Stomach (tissue), 9 donors: ENCODE data around the gene SIAH2. TPM values are rescaled to one million over a fixed set of nuclear protein-coding genes. Genes with fewer than 3 reads are reported as not detected.

Source experiments
- DNase-seq, 2 donors: peaks; one replicate each; pipeline versions ENCODE4 v3.0.0 to v3.0.0-alpha.2; 2013 to 2019
- H3K27ac ChIP-seq, 5 donors: fragments of 200-600 bp in 4 of 5; sonication (generic) in 4 of 5; one replicate each; pipeline ENCODE4 v1.5.1; 2013 to 2019; ENCODE audit warnings: mild to moderate bottlenecking in 1 of 5, moderate library complexity in 1 of 5
- H3K27me3 ChIP-seq, 3 donors: fragments of 200-600 bp; sonication (generic); one replicate each; pipeline ENCODE4 v1.5.1; 2017 to 2019; ENCODE audit warnings: mixed run types in 1 of 3
- H3K36me3 ChIP-seq, 4 donors: fragments of 200-600 bp; sonication (generic); 1 replicate in 3 of 4; 2 replicates in 1 of 4; pipeline ENCODE4 v1.5.1; 2016 to 2019
- H3K4me1 ChIP-seq, 4 donors: fragments of 200-600 bp; sonication (generic); one replicate each; pipeline ENCODE4 v1.5.1; 2016 to 2019
- H3K4me3 ChIP-seq, 4 donors: fragments of 200-600 bp; sonication (generic) in 3 of 4; one replicate each; pipeline ENCODE4 v1.5.1; 2016 to 2019; ENCODE audit warnings: mild to moderate bottlenecking in 1 of 4
- H3K9me3 ChIP-seq, 4 donors: fragments of 200-600 bp; sonication (generic); one replicate each; pipeline ENCODE4 v1.5.1; 2016 to 2019
- EP300 ChIP-seq: sonication (generic); formaldehyde crosslinking; IDR thresholded peaks from one replicate; pipeline ENCODE4 v1.6.1; 2017; ENCODE audit warnings: antibody characterized with exemption
- POLR2A ChIP-seq, 4 donors: fragments of 450-650 bp; IDR thresholded peaks; one replicate each; pipeline ENCODE4 v1.6.1; 2016; ENCODE audit warnings: antibody characterized with exemption in 4 of 4, control low read depth in 2 of 4, mild to moderate bottlenecking in 1 of 4, moderate library complexity in 1 of 4
- POLR2AphosphoS5 ChIP-seq, 3 donors: sonication (generic); formaldehyde crosslinking; IDR thresholded peaks; one replicate each; pipeline ENCODE4 v1.6.1; 2016; ENCODE audit warnings: antibody characterized with exemption in 3 of 3
- WGBS, 5 donors: extraction: QIAGEN DNeasy Blood & Tissue Kit in 3 of 5; methylation state at CpG; one replicate each; pipeline versions ENCODE4 v1.1.5 to v1.1.7; 2013 to 2018; 5-methylcytosine and 5-hydroxymethylcytosine counted together
- intact Hi-C: fragments of 100-400 bp; cut with DNase I; formaldehyde crosslinking; loops from one replicate; pipeline ENCODE4 v1.15.1; 2023; ENCODE audit warnings: low total_unique reads
- polyA plus RNA-seq, 3 donors: library from polyadenylated mRNA; stranded (reverse); fragments of 200-250 nt; gene quantifications; one replicate each; pipeline ENCODE4 v1.2.3, GENCODE V29; 2013
- total RNA-seq, 5 donors: library from RNA; depleted of rRNA; stranded (reverse); fragments of >200 nt; gene quantifications; one replicate each; pipeline versions ENCODE4 v1.1.0 to v1.2.3, GENCODE V29; 2014 to 2016
- TF ChIP-seq, protein P1 (sequence below), 7 experiments: fragments of 450-650 bp in 4 of 7; fragments of 200-600 bp in 3 of 7; sonication (generic) in 3 of 7; IDR thresholded peaks; one replicate each; pipeline ENCODE4 v1.5.1; 2016 to 2019; ENCODE audit warnings: antibody characterized with exemption in 7 of 7, control low read depth in 2 of 7, mild to moderate bottlenecking in 1 of 7
- donor health status: healthy with polysubstance abuse.
- donor health status: Bipolar disorder and iron deficiency.
- donor health status: healthy.

SIAH2 gene
- total and polyA plus RNA-seq, 8 donors, result 13.8 to 36.6 (median 17.9) TPM

DNA sequence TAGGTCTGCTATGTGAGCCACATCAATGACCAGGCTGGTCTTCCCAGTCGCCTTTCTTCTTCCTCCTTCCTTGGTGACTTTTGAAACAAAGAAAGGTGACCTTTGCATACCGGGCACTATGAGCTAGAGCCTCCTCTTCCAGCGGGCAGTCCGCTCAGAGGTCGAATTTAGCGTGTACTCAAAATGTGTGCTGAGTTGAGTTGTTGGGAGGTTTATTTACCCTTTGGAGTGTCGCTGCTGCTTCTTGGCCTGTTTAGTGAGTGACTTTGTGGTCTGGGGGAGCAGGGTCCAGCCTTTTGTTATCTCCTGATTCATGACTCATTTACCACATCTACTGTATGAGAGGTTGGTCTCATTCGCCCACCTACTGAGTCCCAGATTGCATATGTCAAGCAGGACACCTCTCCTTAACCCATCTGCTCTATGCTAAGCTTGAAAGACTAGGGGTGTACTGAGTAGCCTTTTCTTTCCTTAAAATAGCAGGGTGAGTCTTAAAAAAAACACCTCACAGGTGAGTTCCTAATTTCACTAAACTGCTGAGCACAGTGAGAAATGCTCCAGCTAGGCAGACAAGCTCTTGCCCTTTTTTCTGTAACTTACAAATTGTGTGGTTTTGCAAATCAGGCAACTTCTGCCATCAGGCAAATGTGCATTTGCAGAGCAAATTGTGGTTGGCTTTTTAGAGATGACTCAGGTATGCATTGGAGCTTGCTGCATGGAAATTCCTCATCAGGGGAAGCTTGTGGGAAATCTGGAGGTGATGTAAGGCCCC lies 3.2 kb upstream of the SIAH2 start:
- TF ChIP-seq, protein P1, sequence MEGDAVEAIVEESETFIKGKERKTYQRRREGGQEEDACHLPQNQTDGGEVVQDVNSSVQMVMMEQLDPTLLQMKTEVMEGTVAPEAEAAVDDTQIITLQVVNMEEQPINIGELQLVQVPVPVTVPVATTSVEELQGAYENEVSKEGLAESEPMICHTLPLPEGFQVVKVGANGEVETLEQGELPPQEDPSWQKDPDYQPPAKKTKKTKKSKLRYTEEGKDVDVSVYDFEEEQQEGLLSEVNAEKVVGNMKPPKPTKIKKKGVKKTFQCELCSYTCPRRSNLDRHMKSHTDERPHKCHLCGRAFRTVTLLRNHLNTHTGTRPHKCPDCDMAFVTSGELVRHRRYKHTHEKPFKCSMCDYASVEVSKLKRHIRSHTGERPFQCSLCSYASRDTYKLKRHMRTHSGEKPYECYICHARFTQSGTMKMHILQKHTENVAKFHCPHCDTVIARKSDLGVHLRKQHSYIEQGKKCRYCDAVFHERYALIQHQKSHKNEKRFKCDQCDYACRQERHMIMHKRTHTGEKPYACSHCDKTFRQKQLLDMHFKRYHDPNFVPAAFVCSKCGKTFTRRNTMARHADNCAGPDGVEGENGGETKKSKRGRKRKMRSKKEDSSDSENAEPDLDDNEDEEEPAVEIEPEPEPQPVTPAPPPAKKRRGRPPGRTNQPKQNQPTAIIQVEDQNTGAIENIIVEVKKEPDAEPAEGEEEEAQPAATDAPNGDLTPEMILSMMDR (IDR thresholded peaks at IDR 0.05), result no peak
- no peak for TF ChIP-seq POLR2A (IDR thresholded peaks at IDR 0.05)
- TF ChIP-seq POLR2AphosphoS5 (IDR thresholded peaks at IDR 0.05), result no peak
- TF ChIP-seq EP300, result no peak
- no peaks in the 10 kb centered on the region for H3K9me3 ChIP-seq
- peak overlapping the region in 1 of 5 donors; percentile 29 for H3K27ac ChIP-seq
- DNase-seq, result no peak
- H3K4me1 ChIP-seq, result peaks cover 4 to 16% (median 15%) of the 10 kb centered on the region in 4 donors
- no peaks in the 10 kb centered on the region for H3K27me3 ChIP-seq
- no peaks in the 10 kb centered on the region for H3K36me3 ChIP-seq
- H3K4me3 ChIP-seq, result no peak overlapping the region
- intact Hi-C loops, result no loop called here
- WGBS, 5 donors, result 53 to 67% (median 59%) methylated on average over 8 of the region's 8 CpGs

DNA sequence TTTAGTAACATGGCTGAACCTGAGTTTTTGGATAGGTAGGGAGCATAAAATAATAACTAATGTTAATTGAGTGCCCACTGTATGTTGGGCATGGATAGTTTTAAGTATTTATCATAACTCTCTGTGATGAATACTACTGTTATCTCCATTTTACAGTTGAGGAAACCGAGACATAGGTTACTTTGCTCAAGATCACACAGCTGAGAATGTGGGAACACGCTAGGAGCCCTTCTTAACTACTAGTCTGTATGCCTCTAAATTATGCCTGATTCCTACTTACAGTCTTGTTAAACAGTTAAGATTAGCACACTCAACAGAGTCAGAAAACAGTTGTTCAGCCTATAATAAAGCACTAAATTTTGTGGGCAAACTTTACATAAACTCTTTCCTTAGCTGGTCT lies 2.0 kb upstream of the SIAH2 start:
- Histone ChIP-seq H3K36me3 (no peaks in the 10 kb centered on the region), H3K4me1 (peaks cover 10 to 27% (median 25%) of the 10 kb centered on the region in 4 donors), H3K27me3 (no peaks in the 10 kb centered on the region), H3K27ac (peak overlapping the region in 1 of 5 donors; percentile 100), H3K4me3 (no peak overlapping the region), H3K9me3 (no peaks in the 10 kb centered on the region)
- TF ChIP-seq EP300, result no peak
- no peak for TF ChIP-seq POLR2AphosphoS5 (IDR thresholded peaks at IDR 0.05)
- TF ChIP-seq, protein P1 (IDR thresholded peaks at IDR 0.05), result no peak
- TF ChIP-seq POLR2A (IDR thresholded peaks at IDR 0.05), result no peak
- WGBS, 5 donors, result 94 to 97% (median 97%) methylated on average over 2 of the region's 2 CpGs
- no peak for DNase-seq
- intact Hi-C loops, result no loop called here

DNA sequence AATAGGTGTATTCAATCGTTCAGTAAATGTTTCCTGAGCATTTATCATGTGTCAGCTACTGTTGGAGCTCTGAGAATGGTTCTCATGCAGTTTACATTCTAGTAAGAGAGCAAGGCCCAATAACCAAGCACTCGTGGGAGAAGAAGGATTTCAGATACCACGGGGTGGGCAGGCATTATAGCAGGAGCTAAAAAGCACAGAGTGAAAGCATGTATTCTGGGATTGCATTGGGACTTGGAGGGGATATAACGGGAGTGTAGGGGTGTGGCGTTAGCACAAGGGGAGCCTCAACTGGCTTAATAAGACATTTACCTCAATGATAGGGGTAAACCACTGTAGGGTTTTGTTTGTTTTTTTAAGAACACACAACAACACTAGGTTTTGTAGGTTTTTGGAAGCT lies 1.6 kb upstream of the SIAH2 start:
- TF ChIP-seq EP300 (no peak), POLR2A (IDR thresholded peaks at IDR 0.05) (no peak), POLR2AphosphoS5 (IDR thresholded peaks at IDR 0.05) (no peak)
- TF ChIP-seq, protein P1 (IDR thresholded peaks at IDR 0.05), result no peak
- DNase-seq, result no peak
- 41 to 50% (median 41%) methylated on average over 5 of the region's 5 CpGs for WGBS, 5 donors
- Histone ChIP-seq H3K36me3 (no peaks in the 10 kb centered on the region), H3K27ac (peak overlapping the region in 4 of 5 donors; percentile 98 to 100 (median 98)), H3K9me3 (no peaks in the 10 kb centered on the region), H3K4me3 (peak overlapping the region in 3 of 4 donors; percentile 67 to 90 (median 79)), H3K4me1 (peaks cover 14 to 31% (median 29%) of the 10 kb centered on the region in 4 donors), H3K27me3 (no peaks in the 10 kb centered on the region)
- intact Hi-C loops, result no loop called here

DNA sequence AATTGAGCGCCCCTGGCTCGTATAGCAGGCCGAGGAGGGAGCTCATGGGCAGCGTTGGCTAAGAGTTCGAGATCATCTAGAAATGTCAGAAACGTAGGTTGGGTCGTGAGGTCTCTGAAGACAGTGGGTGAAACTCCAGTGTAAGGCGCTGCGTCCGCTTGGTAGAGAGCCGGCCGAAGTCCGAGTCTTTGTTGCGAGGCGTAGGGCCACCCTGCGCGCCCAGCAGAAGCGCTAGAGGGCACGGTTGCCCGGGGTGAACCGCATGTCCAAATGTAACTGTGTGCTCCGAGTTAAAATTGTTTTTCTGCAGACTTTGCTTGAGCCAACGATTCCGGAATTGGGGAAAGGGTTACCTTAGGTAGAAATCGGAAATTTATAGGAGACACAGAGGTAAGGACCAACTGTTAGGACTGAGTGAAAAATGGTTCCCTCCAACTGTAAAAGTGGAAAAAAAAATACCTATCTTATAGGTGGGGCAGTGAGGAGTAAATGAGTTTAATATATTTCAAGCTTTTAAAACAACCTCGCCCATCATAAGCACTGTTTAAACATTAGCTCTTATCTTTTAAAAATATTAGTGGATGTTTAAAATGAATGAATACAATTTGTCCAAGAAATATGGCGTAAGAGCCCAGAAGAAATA lies 993 bp upstream of the SIAH2 start:
- WGBS, 5 donors, result 3 to 5% (median 4%) methylated on average over 27 of the region's 27 CpGs
- no peaks in the 10 kb centered on the region for H3K27me3 ChIP-seq
- H3K27ac ChIP-seq, result peak overlapping the region; percentile 98 to 100 (median 99)
- H3K9me3 ChIP-seq, result no peaks in the 10 kb centered on the region
- H3K4me1 ChIP-seq, result peaks cover 16 to 38% (median 35%) of the 10 kb centered on the region in 4 donors
- peaks cover 0 to 3% (median 0%) of the 10 kb centered on the region in 4 donors for H3K36me3 ChIP-seq
- H3K4me3 ChIP-seq, result peak overlapping the region; percentile 67 to 90 (median 74)
- intact Hi-C loops, result no loop called here
- TF ChIP-seq POLR2AphosphoS5 (IDR thresholded peaks at IDR 0.05) (peak in 1 of 3 donors; percentile 25), POLR2A (IDR thresholded peaks at IDR 0.05) (no peak)
- TF ChIP-seq, protein P1 (IDR thresholded peaks at IDR 0.05), result peak in 2 of 7 experiments; percentile 57 to 61
- peak; percentile 78 to 86 for DNase-seq
